HCT116 (cell line): ENCODE results near the gene MICAL3.

Experiments used
- CEBPB ChIP-seq: IDR thresholded peaks from 2 replicates; pipeline ENCODE4 v1.6.1; 2012; ENCODE audit warnings: low read depth
- CTCF ChIP-seq, 3 experiments: fragments of 200-600 bp in 1 of 3; sonication (generic) in 1 of 3; IDR thresholded peaks in 2 of 3; conservative IDR thresholded peaks in 1 of 3; 2 replicates each; pipeline ENCODE4 v1.5.1; 2012 to 2017; ENCODE audit warnings: low read depth in 2 of 3, low read length in 2 of 3, antibody characterized with exemption in 1 of 3, borderline replicate concordance in 1 of 3, control low read depth in 1 of 3, mild to moderate bottlenecking in 1 of 3, mixed read lengths in 1 of 3, mixed run types in 1 of 3, moderate library complexity in 1 of 3; ENCODE audit not compliant: insufficient read depth in 1 of 3
- EGR1 ChIP-seq: IDR thresholded peaks from 2 replicates; pipeline ENCODE4 v1.6.1; 2012; ENCODE audit warnings: low read depth
- EZH2 ChIP-seq: fragments of 200-600 bp; sonication (generic); IDR thresholded peaks from 2 replicates; pipeline ENCODE4 v1.6.1; 2017; ENCODE audit warnings: antibody characterized with exemption, mixed run types
- EZH2phosphoT487 ChIP-seq: fragments of 200-600 bp; IDR thresholded peaks from 2 replicates; pipeline ENCODE4 v1.6.1; 2018; ENCODE audit warnings: antibody characterized with exemption, borderline replicate concordance
- JUND ChIP-seq: IDR thresholded peaks from 2 replicates; pipeline ENCODE4 v1.6.1; 2012
- POLR2A ChIP-seq: IDR thresholded peaks from 2 replicates; pipeline ENCODE4 v1.7.0; 2011; ENCODE audit warnings: borderline replicate concordance; ENCODE audit not compliant: insufficient read depth, insufficient read length; ENCODE audit errors: extremely low read depth
- POLR2AphosphoS5 ChIP-seq: IDR thresholded peaks from 2 replicates; pipeline ENCODE4 v1.6.1; 2011; ENCODE audit warnings: mild to moderate bottlenecking, low read depth, low read length, moderate library complexity
- RAD21 ChIP-seq: IDR thresholded peaks from 2 replicates; pipeline ENCODE4 v1.6.1; 2012; ENCODE audit warnings: low read depth, mild to moderate bottlenecking
- SRF ChIP-seq: IDR thresholded peaks from 2 replicates; pipeline ENCODE4 v1.6.1; 2012; ENCODE audit warnings: low read depth
- ZBTB33 ChIP-seq: IDR thresholded peaks from 2 replicates; pipeline ENCODE4 v1.6.1; 2011; ENCODE audit warnings: mild to moderate bottlenecking, low read length, moderate library complexity; ENCODE audit not compliant: insufficient replicate concordance; ENCODE audit errors: extremely low read depth
- ZNF274 ChIP-seq: fragments of 200-500 bp; sonication (Bioruptor generic); IDR thresholded peaks from 2 replicates; pipeline ENCODE4 v1.6.1; 2014; ENCODE audit warnings: mild to moderate bottlenecking, low read depth, low read length, inconsistent platforms

- TF ChIP-seq EZH2phosphoT487 (no peak), CTCF (IDR thresholded peaks at IDR 0.05 in 2 of 3, conservative IDR thresholded peaks at IDR 0.05 in 1 of 3; ENCODE audit: borderline replicate concordance in 1 of 3, insufficient read depth in 1 of 3, low read depth in 2 of 3, low read length in 2 of 3) (no peak), POLR2A (no peak), EGR1 (no peak), CEBPB (no peak), ZBTB33 (no peak), SRF (no peak), RAD21 (no peak), JUND (no peak), POLR2AphosphoS5 (no peak), EZH2 (no peak), ZNF274 (no peak)
These were observed 244.1 kb downstream of the MICAL3 start for GRCh38 chr22:17780116-17780740.
